Fibroblast of skin of abdomen (primary cell): ENCODE data around the gene SLC36A4.
"Not testable (repeated sequence)": the region's sequence is repeated elsewhere in the genome, so short reads cannot be mapped to it uniquely, and the experiment has no call there.

Experiments used
- DNase-seq: peaks from one replicate; pipeline ENCODE4 v3.0.0-alpha.2; 2013

Gene SLC36A4

DNA sequence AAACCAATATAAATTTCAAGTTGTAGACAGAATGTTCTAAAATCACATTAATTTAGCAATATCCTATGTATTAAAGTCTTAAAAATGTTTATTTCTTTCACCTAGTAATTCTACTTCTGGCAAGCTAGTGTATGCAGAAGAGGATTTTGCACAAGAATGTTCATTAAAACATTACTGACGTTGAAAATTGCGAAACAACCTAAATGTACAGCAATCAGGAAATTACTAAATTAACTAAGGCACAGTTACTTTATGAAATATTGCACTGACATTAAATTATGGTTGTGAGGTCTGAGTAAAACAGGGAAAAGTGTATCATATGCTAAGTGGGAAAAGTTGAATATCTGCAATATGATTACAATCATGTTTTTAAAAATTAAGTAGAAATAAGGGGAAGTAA, 4.1 kb downstream of the SLC36A4 start:
- DNase-seq, result no peak

DNA sequence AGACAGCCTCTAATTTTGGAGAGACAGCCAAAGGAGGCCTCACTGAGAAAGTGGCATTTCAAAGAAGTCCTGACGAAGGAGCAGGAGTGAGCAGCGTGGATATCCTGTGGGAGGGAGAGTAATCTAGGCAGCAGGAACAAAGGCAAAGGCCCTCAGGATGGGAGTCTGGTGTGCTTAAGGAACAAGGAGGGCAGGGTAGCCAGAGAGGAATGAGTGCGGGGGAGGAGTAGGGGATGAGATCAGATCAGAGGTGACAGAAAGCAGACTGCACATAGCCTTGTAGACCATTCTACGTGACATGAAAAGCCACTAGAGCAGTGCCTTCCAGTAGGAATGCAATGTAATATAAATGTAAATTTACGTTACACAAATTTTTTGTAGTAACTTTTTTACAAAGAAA, 5.6 kb downstream of the SLC36A4 start:
- DNase-seq, result no peak

DNA sequence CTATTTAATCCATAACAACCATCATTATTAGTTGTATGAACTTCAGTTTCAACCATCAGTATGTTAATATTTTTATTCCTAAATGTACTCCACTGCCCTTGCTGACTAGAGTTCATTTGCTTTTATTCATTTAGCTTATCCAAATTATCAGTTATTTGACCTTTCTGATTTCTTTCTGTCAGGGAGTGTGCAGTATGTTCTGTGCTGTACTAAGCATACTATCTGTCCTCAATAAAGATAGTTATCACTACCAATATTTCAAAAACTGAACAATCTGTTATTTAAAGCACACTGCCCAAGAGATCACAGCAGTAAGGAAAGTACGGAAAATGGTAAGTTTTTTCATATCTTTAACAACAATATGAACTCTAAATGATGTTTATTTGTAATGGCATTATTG, 8.3 kb downstream of the SLC36A4 start:
- no peak for DNase-seq

DNA sequence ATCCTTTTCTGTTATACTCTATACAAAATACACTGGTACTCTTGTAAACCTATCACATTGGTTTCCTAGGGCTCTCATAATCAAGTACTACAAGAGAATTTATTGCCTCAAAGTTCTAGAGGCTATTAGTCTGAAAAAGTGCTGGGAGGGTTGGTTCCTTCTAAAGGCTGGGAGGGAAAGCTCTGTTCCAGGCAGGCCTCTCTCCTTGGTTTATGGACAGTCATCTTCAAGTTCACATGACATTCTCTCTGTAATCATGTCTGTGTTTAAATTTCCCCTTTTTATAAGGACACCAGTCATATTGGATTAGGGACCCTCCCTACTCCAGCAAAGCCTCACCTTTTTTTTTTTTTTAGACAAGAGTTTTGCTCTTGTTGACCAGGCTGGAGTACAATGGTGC, 9.1 kb downstream of the SLC36A4 start:
- no peak for DNase-seq

DNA sequence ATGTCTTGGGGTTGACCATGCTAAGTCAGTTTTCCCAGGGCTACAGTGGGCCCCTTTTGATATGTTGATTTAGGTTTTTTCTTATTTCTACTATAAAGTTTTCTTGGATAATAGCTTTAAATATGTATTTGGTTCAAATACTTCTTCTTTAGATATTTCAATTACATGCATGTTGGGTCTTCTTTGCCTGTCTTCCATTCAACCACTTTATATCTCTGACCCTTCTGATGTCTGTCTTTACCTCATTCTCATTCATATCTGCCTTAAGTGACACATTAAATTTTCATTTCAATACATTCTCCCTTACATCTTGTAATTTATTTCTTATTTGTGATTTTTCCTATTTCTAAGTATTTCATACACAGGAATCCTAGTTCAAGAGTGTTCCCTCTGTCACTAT, 10.5 kb downstream of the SLC36A4 start:
- no peak for DNase-seq

DNA sequence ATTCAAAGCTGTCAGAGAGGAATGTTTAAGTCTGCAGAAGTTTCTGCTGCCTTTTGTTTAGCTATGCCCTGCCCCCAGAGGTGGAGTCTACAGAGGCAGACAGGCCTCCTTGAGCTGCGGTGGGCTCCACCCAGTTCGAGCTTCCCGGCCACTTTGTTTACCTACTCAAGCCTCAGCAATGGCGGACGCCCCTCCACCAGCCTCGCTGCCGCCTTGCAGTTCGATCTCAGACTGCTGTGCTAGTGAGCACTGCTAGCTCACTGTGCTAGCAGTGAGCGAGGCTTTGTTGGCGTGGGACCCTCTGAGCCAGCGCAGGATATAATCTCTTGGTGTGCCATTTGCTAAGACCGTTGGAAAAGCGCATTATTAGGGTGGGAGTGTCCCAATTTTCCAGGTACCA, 19.9 kb downstream of the SLC36A4 start:
- DNase-seq, result not testable (repeated sequence)

DNA sequence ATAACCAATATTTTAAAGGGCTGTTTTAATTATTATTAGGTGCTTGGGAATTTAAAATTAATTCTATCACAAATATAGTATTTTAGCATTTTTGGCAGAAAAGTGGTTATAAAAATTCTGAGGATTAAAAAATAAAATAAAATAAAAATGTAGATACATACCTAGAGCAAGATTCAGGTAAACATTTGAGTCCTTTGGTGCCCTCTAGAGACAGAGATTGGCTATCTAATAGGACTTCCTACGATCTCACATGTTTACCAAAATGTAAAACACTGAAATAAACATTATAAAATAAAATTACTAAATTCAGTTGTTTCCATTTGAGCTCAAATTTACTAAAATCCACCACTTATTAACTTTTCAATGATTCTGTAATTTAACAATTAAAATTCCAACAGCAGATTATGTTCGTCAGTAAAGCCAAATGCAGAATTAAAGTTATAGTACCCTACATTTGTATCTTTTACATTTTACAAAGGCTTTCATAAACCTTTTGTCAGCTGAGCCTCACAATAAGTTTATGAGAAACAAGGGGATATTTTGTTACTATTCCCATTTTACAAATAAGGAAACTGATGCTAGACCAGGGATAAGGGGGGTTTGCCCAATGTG, 27.7 kb downstream of the SLC36A4 start:
- DNase-seq, result peak; percentile 12

DNA sequence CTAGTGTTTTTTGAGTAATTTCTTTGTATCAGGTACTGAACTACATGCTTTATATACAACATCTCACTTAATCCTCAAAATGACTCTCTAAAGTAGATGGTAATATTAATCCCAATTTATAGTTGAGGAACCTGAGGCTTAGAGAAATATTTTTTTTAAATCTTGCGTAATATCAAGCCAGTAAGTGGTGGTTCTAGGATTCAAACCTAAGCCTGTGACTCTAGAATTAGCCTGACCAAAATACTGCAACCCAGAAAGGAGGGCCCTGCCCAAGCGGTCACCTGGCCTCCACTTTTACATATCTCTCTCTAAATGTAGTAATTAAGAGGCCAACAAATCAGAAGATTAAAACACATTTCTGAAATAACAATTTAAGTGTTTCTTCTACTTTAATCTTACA, 28.6 kb downstream of the SLC36A4 start:
- no peak for DNase-seq

DNA sequence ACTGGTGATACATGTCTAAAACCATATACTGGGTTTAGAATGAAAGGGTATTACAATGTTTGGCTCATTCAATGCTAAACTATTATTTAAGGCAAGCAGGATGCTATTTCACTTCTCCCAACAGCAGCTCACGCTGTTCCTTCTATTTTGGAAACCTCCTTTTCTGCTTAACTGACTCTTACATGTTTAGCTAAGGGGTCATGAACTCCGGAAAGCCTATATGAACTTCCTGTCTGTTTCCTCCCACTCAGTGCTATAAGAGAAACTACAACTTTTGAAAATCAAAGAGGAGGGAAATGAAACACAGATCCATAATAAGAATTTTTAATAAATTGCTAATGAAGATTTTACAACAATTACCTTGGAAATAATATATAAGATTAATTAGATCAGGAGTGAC, 30.9 kb downstream of the SLC36A4 start:
- DNase-seq, result no peak

DNA sequence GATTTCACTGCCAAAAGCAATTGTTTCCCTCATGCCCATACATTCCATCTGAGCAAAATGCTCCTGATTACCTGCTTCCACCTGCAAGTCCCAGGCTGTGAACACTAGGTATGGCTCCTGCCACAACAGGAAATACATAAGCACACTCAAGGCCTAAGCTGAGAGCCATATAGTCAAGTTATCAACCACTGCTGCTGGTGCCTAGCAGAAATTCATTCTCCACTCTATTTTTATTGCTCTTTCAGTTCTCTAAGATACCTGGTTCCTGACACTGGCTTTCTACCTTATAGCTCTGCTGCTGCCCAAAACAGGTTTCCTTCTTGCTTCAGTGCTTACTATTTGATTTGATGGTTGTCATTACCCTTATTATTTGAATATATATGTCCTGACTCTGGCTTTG, 31.6 kb downstream of the SLC36A4 start:
- DNase-seq, result no peak

DNA sequence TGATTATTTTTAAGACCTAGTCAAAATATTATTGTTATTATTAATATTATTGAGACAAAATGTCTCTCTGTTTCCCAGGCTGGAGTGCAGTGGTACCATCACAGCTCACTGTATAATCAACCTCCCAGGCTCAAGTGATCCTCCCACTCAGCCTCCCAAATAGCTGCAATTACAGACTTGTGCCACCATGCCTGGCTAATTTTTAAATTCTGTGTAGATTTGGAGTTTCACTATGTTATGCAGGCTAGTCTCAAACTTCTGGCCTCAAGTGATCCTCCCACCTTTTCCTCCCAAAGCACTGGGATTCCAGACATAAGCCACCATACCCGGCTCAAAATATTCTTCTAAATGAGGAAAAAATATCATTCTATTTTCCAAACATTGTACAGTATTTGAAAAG, 37.0 kb downstream of the SLC36A4 start:
- DNase-seq, result no peak

DNA sequence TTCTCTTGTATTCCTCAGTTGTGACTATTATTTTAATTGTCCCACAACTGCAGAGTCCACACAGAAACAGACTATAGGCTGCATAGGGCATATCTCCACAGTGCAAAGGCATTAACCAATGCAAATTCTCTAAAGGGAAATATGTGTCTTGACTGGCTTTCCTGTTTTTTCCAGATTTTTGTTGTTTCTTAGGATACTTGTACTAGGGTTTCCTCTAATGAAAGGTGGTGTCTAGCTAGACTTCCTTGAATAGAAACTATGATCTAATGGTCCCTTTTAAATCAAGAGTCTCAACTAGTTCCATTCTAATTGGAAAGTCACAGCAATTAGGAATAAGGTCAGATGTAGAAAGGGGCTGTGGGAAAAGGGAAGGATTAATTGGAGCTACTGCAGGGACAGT, 37.6 kb downstream of the SLC36A4 start:
- no peak for DNase-seq

DNA sequence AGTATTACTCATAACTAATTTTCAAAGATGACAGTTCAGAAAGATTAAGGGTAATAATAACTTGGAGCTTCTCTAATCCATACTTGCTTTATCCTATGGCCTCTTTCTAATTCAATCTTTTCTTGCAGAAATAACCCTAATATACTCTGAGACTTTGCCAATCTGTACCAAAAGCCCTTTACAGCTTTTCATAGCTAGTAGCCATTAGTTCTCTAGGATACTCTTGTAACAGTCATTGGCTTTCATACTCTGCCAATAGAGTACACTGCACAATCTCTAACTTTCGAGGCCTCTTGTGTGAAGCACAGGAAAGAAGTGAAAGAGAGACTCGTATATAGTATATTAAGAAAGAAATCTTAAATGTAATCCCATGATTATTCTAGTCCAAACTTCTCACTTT, 38.1 kb downstream of the SLC36A4 start:
- DNase-seq, result no peak

DNA sequence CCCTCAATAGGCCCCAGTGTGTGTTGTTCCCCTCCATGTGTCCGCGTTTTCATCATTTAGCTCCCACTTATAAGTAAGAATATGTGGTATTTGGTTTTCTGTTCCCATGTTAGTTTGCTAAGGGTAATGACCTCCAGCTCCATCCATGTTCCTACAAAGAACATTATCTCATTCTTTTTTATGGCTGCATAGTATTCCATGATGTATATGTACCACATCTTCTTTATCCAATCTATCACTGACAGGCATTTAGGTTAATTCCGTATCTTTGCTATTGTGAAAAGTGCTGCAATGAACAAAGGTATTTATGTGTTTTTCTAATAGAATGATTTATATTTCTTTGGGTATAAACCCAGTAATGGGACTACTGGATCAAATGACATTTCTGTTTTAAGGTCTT, 42.1 kb downstream of the SLC36A4 start:
- no peak for DNase-seq

DNA sequence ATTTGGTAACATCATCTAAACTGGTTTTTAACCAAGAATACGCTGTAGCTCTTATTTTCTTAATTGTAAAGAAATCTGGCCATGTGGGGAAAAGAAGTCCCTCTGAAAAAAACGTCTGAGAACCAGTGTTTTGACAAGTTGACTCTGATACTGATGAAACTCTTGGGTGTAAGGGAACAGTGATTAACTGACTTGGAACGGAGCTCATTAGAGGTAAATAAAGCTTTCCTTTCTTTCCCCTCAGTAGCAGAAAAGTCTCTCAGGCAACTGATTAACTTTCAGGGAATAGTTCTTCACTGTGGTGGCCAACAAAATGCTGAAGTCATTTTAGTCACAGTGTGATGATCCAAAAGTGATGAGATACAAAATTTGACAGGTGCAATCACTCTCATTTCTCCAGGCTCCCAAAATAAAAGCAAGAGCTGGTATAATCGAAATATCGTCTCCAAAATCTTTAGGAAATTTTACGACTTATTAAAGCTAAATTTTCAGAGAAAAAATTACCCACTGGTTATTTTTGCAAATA, 52.3 kb downstream of the SLC36A4 start:
- DNase-seq, result no peak

DNA sequence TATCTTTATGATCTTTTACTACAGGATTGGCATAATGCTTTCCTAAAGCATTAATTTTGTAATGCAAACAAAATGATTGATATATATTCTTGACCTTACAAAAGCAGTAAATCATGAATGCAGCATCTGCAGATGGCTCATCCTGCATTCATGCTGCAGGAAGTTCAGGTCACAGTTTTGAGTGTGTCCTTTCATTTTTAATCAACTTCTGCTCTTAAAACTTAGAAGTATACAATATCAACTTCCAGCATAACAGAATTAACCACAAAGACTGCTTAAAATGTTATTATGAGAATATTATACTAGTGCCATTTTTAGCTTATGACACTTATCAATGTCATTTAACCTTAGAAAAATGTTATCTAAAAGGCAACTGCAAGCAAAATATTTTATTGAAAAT, 54.0 kb downstream of the SLC36A4 start:
- DNase-seq, result no peak

DNA sequence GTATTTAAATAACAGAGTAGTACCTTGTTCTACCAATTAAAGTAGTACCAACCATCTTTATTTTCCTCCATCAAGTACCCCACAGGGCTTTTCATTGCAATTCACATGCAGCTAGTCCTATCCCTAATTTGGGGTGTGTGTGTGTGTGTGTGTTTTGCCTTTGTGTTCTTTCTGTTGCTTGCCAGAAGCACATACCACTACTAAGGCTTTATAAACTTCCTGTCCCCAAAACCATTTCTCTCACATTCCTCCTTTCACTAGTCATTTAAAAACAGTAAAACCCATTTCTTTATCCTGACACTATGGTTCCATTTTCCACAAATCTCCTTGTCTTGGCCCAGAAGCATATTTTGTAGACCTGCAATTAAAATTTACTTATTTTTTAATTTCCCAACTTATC, 54.6 kb downstream of the SLC36A4 start:
- DNase-seq, result peak; percentile 31

DNA sequence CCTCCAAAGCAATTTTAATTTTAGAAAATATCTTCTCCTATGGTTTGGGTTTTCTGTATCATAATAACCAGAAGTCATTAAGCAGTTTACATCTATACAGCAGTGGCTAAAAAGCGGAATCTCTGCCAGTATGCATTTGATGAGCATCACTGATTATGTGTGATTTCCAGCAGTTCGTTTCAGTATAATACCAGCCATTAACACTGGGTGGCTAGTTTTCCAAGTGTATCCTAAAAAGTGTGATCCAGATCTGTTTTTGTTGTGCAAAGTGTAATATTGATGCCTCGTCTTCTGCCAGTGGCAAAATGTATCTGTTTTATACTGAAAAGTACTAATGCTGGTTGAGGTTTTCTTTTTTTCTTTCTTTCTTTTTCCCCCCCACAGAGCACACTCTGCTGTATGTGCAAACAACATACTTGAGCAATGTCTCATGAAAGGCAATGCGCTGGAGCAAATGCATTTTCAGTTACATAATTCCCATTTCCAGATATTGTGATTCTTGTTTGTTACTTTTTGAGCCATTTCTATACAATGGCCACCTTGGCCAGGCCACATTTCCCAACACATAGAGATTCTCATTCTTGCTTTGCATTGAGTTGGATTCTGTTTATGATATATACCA, 64.2 kb downstream of the SLC36A4 start:
- DNase-seq, result peak; percentile 34

DNA sequence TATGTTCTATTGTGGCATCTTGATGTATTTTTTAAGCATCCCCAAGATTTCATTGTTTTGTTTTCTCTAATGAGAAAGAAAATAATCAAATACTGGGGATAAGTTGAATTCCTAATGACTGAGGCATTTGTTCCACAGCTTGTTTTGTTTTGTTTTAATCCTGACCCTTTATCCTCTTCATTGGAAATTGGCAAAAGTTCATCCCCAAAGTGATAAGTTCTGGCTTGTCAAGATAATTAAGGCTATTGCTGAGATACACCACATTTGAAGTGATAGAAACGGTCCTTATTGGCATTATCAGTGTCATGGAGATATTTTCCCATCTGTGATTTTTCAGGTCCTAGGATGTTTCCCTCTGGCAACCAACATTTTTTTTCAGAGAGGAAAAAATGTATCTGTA, 65.0 kb downstream of the SLC36A4 start:
- DNase-seq, result no peak

DNA sequence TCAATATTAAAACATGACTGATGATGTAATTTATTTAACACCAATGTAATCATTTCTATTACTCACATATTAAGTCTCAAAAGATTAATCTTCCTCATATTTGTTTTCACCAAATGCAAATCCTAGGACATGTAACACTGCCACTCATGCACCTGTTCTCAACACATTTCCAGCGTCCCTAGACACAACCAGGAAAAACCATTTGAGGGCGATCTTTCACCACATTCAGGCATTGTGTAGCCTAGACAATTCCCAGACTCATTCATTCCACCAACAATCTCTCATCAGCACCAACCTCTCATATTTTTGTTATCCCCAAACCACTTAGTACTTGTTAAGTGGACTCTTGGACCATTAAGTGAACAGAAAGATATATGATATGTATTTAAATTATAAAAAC, 66.1 kb downstream of the SLC36A4 start:
- no peak for DNase-seq

DNA sequence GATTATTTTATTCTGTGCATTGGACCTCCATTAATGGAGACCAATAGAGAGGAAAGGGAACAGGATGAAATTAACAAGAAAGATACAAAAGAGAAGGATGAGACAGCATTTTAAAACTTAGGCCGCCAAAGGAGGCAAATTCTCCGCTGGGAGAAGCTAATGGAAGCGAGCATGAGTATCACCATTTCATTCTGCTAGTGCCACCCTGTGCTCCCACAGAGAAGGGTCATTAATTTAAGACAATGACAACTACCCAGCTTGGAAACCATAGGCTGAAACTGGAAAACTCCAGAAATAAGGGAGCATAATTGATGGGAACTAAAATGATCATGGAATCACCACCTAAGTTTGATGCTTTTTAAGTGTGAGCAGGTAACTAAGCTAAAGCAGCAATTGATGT, 69.2 kb downstream of the SLC36A4 start:
- DNase-seq, result no peak

DNA sequence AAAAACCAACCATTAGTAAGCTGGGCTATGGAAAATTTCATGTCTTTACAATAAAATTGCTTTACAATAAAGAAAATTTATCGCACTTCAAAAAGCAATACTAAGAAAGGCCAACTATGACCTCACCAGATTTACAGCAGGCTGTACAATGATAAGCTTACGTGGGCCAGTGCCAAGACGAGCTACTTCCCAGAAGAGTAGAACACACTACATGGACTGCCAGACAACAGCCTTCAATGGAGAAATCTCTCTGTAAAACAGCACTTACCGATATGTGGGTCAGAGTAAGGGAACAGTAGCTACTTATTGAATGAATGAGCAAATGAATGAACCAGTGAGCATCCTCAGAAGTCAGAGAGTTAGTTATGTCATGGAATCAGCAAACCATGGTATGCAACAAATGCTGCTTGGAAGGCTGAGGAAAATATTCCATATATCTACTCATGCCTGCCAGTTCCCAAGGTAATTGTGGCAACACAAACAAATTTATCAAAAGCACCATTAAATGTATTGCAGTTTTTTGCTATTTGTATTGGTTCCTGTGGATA, 74.4 kb downstream of the SLC36A4 start:
- DNase-seq, result peak; percentile 14

DNA sequence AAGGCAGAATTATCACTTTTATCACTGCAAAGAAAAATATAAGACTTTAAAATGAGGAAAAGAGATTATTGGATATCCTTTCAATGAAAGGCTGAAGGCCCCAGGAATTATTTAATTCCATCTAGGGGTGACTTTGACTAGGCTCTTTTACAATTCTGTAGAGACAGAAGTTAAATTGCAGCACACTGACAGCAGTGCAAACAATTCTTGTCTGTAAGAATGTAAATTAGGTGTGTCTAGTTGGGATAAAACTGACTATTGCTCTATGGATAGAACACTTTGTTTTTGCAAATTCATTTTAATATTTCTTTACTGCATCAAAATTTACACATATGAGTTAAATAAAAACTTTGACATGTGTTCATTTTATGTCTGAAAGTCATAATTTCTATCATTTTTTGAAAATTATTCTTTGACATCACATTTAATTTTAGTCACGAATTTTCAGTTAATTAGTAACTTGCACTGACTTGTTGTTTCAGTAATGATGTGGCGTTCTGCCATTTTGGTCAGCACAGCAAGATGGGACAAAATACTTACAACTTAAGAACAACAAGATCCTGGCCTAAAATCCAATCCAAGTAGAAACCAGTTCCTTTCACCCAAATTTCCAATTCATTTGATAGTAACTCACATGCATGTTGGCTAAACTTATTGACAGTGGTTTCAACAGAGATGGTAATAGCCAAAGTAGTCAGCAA, 75.1 kb downstream of the SLC36A4 start:
- DNase-seq, result no peak

DNA sequence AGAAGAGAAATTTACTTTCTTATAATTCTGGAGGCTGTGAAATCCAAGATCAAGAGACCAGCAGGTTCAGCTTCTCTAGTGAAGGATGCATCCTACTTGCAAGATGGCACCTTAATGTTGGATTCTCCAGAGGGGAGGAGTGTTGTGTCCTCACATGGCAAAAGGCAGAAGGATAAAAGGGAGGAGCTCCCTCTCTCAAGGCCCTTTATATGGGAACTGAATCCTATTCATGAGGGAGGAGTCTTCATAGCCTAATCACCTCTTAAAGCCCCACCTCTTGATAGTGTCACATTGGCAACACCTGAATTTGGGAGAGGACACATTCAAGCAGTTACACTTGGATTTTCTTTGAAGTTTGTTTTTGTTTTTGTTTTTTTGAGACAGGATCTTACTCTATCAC, 79.5 kb downstream of the SLC36A4 start:
- no peak for DNase-seq
